GM11168 (cell line): ENCODE results near the gene FNBP1.

Source experiments
- in situ Hi-C: fragments of 300-500 bp; cut with MboI; formaldehyde crosslinking; loops from one replicate; pipeline ENCODE4 v1.12.0; 2022; ENCODE audit warnings: low sequenced_read_pairs; ENCODE audit not compliant: unreplicated experiment

FNBP1 gene

DNA sequence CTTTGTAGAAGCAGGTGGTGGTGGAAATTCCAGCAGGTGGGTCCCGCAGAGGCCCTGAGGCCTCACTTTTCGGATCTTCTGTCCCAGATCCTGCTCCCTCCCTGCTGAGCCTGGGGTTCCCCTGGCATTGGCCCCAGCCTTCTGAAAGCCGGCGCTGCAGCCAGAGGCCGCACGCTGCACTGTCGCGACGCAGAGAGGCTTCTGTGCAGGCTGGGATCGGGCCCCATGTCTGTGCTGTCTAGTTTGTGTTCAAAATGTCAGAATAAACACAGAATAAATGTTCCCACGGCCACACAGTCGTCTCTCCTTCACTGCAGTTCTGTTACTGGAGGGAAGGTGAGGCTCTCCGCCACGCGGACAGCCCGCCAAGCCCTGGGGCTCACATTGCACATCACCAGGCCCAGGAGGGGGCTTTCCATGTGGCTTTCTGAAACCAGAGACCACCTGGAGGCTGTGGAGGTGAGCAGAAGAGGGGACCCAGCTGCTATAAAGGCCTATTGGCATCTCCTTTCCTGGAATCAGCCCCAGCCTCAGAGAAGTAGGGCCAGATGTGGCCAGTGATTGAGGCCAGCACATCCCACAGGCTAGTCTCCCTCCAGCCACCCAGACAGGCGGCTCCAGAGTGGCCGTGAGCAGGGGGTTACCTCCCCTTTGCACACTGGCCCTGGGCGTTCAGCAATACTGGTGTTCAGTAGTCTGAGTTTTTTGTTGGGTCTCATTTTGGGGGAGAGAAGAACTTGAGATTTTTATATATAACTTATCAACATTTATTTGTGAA lies 161.3 kb downstream of the FNBP1 start:
- in situ Hi-C loops: no loop called here

DNA sequence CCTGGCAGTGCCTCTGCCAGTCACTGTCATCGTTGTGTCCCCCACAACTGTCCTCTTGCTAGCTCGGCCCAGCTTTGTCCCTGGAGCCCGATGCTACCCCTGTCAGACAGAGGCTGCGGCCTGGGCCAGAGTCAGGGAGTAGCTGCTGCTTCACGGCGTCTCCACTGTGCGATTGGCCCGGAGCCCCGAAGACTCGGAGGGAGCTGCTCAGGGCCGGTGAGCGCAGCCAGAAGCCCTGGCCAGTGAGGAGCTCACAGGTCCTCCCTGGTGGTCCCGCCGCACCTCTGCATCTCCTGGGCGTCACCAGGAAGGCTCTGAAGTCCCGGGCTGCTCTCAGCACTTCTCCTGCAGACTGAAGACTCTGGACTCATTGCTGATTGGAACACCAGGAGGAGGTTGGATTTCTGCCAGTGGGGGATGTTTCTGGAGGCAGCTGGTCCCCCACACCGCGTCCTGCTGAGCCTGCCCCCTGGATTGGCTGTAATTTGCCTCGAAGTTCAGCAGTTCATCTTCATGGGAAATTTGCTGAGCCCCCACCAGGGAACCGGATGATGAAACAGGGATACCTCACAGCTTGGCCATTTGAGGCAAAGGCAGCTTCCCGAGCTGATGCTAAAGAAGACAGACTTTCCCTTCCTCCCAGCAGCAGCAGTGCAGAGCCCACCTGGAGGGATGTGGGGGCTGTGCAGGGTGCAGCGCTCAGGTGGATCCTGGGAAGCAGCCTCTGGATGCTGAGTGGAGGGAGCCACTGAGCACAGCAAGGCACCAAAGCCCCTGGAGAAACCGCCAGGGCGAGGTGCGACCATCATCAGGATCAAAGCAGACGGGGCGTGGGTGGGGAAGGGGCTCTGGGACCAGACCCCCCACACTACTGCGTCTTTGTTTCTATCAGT lies 162.1 kb downstream of the FNBP1 start:
- in situ Hi-C loops: no loop called here

DNA sequence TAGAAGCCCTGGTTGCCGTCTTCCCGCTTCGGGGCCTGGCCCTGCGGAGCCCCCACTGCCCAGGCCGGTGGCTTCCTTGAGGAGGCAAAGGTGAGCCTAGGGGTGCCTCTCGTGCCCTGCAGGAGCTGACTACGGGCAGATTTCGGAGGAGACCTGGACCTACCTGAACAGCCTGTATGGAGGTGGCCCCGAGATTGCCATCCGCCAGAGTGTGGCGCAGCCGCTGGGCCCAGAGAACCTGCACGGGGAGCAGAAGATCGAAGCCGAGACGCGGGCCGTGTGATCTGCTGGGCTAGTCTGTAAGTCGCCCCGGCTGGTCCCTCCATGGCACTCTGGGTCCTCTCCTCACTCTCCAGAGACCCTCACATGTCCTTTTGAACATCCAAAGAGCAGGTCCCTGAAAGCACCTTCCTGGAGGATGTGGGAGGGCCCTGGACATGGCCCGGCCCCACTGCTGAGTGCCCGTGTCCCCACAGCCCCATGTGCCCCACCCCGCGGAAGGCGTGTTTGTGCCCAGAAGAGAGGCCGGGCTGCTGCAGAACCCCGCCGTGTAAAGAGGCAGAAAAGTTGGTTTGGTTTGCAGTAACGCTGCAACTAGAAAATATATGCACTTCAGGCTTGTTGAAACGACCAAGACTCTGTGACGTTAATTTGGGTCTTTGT lies 162.9 kb downstream of the FNBP1 start:
- in situ Hi-C loops: no loop called here

DNA sequence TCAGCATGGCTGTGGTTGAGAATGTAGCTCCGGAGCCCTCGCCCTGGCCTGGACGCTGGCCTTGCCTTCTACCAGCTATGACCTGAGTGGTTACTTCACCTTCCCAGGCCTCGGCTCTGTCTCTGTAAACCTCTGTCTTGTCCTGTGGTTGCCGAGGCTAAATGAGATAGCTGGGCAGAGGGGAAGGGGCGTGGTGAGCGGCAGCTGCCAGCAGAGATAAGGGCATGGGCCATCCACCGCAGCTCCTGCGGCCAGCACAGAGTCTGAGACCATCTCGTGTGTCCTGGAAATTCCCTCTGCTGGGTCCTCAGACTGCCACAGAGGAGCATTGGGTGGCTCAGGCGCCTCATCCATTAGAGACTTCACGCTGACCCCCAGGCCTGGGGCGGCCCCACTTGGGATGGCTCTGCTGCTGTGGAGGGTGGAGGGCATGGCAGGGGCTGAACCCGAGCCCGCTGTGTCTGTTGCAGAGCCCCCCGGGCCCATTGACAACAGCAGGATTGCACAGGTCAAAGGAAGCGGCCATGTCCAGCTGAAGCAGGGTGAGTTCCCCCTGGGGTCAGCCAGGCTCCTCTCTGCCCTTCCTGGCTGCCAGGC lies 163.8 kb downstream of the FNBP1 start:
- in situ Hi-C loops: no loop called here

DNA sequence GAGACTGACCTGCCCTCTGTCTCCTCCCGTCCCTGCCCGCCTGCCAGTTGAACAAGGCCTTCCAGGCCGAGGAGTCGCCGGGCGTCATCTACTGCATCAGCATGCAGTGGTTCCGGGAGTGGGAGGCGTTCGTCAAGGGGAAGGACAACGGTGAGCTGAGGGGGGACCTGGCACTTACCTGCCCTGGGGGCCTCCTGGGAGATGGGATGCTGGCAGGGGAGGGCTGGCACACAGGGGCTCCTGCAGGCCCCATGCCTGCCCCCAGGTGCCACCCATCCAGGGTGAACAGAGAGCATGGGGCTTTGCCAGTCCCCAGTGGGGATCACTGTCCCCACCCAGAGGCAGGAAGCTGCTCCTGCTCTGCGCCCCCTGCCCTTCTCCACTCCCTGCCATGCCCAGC lies 164.7 kb downstream of the FNBP1 start:
- in situ Hi-C loops: no loop called here

DNA sequence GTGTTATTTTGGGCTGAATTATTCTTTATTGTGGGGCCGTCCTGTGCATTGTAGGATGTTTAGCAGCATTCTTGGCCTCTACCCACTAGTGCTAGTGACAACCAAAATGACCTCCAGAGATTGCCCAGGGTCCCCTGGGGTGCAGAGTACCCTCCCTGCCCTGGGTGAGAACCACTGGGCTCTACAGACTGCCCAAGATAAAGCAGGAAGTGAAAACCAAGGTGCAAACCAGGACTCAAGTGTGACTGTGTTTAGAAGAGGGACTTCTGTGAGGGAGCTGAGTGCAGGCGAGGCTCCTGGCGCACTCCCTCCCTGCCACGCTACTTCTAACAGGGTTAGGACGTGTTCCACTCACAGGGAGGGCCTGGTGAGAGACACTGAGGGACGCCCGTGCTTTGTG lies 166.2 kb downstream of the FNBP1 start:
- in situ Hi-C loops: no loop called here

DNA sequence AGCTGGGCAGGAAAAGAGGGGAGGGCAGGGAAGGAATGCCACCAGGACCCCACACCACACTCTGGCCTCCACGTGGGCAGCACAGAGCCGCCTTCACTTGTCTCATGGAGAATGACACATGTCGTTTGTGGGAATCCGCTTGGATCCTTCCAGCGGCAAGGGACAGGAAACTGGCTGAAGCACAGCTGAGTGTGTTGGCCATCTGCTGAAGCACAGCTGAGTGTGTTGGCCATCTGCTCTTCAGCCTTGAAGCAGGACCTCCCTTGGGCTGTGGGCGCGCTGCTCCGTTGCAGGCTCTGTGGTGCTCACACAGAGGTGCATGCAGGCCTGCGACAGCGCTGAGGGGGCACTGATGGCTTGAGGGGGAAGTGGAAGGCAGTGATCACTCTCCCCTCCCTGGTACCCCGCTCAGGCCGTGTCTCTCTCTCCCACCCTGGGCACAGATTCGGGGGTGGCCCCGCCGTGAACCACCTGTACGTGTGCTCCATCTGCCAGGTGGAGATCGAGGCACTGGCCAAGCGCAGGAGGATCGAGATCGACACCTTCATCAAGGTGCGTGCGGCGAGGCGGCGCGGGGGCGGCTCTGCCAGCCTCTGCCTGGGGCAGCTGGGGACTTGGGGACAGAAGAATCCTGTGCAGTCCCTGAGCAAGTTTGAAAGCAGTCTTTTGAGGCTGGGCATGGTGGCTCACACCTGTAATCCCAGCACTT lies 167.1 kb downstream of the FNBP1 start:
- in situ Hi-C loops: no loop called here

DNA sequence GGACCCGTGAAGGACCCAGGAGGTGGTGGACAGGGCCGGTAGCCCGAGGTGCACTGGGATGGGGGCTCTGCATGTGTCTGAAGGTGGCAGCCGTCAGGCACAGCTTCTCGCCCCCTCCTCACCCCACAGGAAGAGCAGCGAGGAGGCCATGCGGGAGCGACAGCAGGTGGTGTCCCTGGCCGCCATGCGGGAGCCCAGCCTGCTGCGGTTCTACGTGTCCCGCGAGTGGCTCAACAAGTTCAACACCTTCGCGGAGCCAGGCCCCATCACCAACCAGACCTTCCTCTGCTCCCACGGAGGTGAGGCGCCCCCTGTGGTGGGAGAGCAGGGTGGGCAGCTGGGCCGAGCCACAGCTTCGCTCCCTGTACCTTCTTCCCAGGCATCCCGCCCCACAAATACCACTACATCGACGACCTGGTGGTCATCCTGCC lies 167.8 kb downstream of the FNBP1 start:
- in situ Hi-C loops: no loop called here

DNA sequence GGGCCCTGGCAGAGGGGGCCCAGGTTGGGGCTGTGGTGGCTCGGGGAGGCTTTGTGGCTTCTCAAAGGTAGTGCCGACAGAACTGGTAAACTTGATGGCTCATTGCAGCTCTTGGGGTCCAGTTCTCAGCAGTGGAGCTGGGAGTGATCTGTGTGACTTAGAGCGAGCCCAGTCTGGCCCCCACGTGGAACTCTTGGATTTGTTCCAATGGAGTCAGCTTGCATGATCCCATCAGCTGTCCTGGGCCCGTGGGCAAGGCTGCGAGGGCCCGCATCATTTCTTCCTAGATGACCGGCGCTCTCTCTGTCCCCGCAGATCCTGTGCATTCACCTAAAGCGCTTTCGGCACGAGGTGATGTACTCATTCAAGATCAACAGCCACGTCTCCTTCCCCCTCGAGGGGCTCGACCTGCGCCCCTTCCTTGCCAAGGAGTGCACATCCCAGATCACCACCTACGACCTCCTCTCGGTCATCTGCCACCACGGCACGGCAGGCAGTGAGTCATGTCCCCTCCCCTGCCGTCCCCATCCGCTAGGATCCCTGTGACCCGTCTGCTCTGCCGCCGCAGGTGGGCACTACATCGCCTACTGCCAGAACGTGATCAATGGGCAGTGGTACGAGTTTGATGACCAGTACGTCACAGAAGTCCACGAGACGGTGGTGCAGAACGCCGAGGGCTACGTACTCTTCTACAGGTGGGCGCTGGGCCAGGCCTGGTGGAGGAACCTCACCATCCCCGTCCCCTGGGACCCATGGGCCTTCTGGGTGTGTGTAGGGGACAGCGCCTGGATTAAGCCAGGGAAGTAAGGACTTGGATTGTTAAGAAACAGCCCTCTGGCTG lies 168.5 kb downstream of the FNBP1 start:
- in situ Hi-C loops: no loop called here

DNA sequence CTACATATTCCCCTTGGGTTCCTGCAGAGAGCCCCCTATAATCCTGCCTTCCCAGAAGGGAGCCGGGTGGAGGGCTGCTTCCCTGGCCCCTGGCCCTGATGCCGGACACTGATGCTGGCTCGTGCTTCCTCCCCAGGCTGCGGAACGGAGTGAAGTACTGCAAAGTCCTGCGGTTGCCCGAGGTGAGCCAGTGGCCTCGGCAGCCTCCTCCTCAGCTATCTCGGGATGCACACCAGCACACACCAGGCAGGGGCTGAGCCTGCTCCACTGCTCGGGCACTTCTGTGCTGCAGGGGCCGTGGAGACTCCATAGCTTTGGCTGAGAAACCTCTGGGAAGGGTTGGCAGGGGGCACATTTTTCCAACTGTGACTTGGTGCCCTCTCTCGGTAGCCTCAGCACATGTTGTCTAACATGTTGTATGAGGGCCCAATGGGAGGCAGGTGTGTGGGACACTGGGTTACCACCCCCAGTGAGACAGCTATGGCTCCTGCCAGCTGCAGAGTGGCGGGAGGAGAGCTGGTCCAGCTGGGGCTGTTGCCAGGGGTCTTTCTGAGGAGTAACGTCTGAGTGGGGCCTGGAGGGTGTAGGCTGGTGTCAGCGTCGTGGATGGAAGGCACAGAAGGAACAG lies 169.3 kb downstream of the FNBP1 start:
- in situ Hi-C loops: no loop called here

DNA sequence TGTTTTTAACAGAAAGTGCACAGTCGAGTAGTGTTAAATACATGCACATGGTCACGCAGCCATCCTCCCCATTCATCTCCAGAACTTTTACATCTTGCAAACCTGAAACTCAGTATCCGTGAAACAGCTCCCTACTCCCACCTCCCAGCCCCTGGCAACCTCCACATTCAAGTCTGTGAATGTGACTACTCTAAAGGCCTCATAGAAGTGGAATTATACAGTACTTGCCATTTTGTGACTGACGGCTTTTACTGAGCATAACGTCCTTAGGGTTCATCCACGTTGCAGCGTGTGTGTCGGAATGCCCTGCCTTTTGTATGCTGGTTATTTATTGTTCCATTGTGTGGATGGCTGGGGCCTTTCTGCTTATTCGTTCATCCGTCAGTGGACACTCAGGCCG lies 171.9 kb downstream of the FNBP1 start:
- in situ Hi-C loops: no loop called here

DNA sequence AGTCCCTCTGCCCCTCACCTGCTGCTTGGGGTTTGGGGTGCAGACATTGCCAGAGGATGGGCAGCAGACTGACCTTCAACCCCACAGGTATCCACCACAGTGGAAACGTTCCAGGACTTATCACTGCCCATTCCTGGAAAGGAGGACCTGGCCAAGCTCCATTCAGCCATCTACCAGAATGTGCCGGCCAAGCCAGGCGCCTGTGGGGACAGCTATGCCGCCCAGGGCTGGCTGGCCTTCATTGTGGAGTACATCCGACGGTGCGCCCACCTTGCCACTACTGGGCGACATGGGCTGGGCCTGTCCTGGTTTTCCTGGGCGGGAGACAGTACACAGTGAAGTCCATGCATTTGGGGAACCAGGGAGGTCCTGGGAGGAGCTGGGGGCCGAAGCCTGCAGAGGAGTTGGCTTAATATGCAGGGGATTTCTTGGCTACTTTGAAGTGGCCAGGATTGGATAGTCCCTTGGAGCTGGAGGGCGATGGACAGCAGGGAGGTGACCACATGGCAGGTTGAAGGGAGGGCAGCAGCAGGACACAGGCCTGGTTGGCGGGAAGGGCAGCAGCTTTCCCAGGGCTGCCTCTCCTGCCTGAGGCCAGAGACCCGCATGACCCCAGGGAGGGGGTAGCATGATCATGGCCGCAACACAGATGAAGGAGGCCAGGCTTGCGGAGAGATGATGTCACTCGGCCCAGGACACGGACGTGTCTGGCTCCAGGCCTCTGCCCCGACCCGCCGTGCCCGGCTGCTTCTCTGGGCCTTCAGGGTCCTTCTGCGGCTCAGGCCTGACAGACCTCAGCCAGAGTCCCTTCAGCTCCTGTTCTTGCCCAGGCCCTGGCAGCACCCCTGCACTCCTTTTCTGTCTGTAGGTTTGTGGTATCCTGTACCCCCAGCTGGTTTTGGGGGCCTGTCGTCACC lies 173.1 kb downstream of the FNBP1 start:
- in situ Hi-C loops: no loop called here

DNA sequence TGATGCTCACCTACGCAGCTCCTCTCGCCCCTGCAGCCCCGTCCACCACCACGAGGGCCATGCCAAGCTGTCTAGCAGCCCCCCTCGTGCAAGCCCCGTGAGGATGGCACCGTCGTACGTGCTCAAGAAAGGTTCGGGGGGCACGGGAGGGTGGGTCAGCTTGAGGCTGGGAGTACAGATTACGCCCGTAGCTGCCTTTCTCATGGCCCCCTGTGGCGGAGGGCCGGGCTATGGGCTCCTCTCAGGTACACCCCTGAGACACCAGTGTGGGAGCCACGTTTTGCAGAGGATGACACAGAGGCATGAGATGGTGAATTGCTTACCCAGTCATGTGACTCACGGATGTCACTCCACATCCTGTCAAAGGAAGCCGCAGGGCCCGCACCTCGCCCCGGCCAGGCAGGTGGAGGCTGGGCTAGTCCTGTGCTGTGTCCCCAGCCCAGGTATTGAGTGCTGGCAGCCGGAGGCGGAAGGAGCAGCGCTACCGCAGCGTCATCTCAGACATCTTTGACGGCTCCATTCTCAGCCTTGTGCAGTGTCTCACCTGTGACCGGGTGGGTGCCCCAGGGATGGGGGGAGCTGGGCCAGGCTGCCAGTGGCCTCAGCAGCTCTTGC lies 174.0 kb downstream of the FNBP1 start:
- in situ Hi-C loops: no loop called here

DNA sequence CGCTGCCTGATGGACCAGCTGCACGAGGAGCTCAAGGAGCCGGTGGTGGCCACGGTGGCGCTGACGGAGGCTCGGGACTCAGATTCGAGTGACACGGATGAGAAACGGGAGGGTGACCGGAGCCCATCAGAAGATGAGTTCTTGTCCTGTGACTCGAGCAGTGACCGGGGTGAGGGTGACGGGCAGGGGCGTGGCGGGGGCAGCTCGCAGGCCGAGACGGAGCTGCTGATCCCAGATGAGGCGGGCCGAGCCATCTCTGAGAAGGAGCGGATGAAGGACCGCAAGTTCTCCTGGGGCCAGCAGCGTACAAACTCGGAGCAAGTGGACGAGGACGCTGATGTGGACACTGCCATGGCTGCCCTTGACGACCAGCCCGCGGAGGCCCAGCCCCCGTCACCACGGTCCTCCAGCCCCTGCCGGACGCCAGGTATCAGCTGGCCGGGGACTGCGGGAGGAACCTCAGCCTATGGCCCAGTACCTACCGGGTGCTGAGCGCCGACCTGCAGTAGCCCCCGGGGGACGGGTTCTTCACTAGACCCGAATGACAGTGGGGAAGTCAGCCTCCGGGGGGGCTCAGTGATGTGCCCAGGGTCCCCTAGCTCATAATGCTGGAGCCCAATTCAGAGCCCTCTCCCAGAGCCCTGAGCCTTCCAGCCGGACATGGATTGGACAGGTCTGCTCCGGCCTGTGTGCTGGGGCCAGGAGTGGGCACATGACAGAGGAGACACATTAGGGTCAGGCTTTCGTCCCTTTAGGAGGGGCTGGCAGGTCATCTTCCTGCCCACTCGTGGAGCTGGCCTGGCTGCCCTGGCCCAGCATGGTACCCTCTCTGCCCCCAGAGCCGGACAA lies 174.7 kb downstream of the FNBP1 start:
- in situ Hi-C loops: no loop called here

DNA sequence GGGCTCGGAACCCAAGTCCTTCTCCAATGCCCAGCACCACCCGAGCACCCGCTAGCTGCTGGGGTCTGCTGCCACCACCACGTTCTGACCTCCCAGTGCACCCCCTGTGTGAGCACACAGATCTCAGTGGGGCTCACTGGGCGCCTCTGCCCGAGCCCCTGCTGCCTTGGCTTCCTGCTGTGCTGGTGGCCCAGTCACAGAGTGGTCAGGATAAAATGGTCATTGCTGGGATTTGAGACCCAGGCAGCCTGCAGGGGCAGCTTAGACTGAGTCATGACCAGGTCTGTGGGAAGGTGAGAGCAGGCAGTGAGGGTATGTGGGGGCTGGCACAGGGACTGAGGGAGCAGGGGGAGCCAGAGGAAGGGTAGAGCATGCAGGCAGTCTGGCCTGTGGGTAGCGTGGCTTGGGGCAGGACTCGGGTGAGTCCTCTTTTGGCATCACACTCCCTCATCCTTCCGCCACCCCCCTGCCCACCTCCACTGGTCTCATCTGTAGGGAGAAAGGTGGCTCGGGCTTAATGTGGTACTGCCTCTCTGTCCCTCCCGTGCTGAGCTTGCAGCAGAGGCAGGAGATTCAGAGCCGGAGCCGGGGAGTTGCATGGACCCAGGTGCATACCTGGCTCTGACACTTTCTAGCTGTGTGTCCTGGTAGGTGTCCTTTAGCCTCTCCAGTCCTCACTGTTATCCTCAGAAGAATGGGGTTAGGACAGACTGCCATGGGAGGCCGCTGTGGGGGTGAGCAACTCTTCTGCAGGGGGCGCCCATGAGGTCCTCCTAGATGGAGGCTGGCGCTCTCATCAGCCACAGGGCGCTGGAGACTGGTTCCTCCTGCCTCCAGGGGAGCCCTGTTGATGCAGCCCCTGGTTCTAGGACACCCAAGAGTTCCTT lies 175.6 kb downstream of the FNBP1 start:
- in situ Hi-C loops: no loop called here
